PC-9 (cell line): Measurements from ENCODE around the gene CRTC3. TPM values are rescaled to one million over a fixed set of nuclear protein-coding genes. Genes with fewer than 3 reads are reported as not detected.
"Not testable (repeated sequence)": the region's sequence is repeated elsewhere in the genome, so short reads cannot be mapped to it uniquely, and the experiment has no call there.

ENCODE experiments used
- BruUV-seq: library from RNA; stranded (reverse); fragments of 400-500 nt; replicated peaks from 2 replicates; lab custom pipeline; 2021; lab: Mats Ljungman, UMichigan
- CTCF ChIA-PET: fragments of 300-600 bp; sonication (Branson Sonifier 250); formaldehyde crosslinking; loops from one replicate; lab custom pipeline; 2022; ENCODE audit warnings: antibody characterized with exemption; lab: Charles Lee
- POLR2A ChIA-PET: fragments of 300-600 bp; sonication (Branson Sonifier 250); formaldehyde crosslinking; loops from one replicate; lab custom pipeline; 2022; ENCODE audit warnings: antibody characterized with exemption; ENCODE audit not compliant: unreplicated experiment; lab: Charles Lee
- DNase-seq, 2 experiments: peaks; one replicate each; pipeline versions ENCODE4 v3.0.0 to v3.0.0-alpha.2; 2015 to 2022; ENCODE audit warnings: mixed read lengths in 1 of 2
- H2AFZ ChIP-seq: fragments of 200-600 bp; sonication (generic); 2 replicates; pipeline ENCODE4 v1.8.1; 2017; ENCODE audit warnings: antibody characterized with exemption
- H3F3A ChIP-seq: fragments of 200-600 bp; sonication (generic); 2 replicates; pipeline ENCODE4 v1.8.1; 2017; ENCODE audit warnings: antibody characterized with exemption, mild to moderate bottlenecking, low read depth; ENCODE audit not compliant: insufficient read depth
- H3K27ac ChIP-seq: fragments of 200-600 bp; sonication (generic); 2 replicates; pipeline ENCODE4 v1.6.1; 2016; ENCODE audit warnings: mixed run types
- H3K27me3 ChIP-seq: fragments of 200-600 bp; sonication (generic); 2 replicates; pipeline ENCODE4 v1.6.1; 2016; ENCODE audit warnings: low read depth, mixed run types; ENCODE audit not compliant: insufficient read depth
- H3K36me3 ChIP-seq: fragments of 200-600 bp; sonication (generic); 2 replicates; pipeline ENCODE4 v1.6.1; 2016; ENCODE audit warnings: low read depth, mixed run types
- H3K4me1 ChIP-seq: fragments of 200-600 bp; sonication (generic); replicated peaks from 2 replicates; pipeline ENCODE4 v1.6.1; 2016; ENCODE audit warnings: mixed run types; ENCODE audit not compliant: insufficient read depth
- H3K4me2 ChIP-seq: fragments of 200-600 bp; sonication (generic); 2 replicates; pipeline ENCODE4 v1.6.1; 2017; ENCODE audit warnings: mixed run types
- H3K4me3 ChIP-seq: fragments of 200-600 bp; sonication (generic); 2 replicates; pipeline ENCODE4 v1.6.1; 2016; ENCODE audit warnings: mixed run types
- H3K79me2 ChIP-seq: fragments of 200-600 bp; sonication (generic); 2 replicates; pipeline ENCODE4 v1.6.1; 2017; ENCODE audit warnings: low read depth, mixed run types
- H3K9me2 ChIP-seq: fragments of 200-600 bp; sonication (generic); 2 replicates; pipeline ENCODE4 v1.8.1; 2017; ENCODE audit warnings: mild to moderate bottlenecking; ENCODE audit not compliant: insufficient read depth
- H3K9me3 ChIP-seq: fragments of 200-600 bp; sonication (generic); 2 replicates; pipeline ENCODE4 v1.8.1; 2016; ENCODE audit warnings: low read depth; ENCODE audit not compliant: insufficient read depth
- H4K20me1 ChIP-seq: fragments of 200-600 bp; sonication (generic); 2 replicates; pipeline ENCODE4 v1.8.1; 2017; ENCODE audit not compliant: insufficient read depth
- CTCF ChIP-seq: fragments of 200-600 bp; sonication (generic); conservative IDR thresholded peaks from 2 replicates; pipeline ENCODE4 v1.6.1; 2017; ENCODE audit warnings: mixed run types, antibody characterized with exemption, mild to moderate bottlenecking, moderate library complexity
- EZH2 ChIP-seq: fragments of 200-600 bp; sonication (generic); IDR thresholded peaks from 2 replicates; pipeline ENCODE4 v1.8.0; 2017; ENCODE audit warnings: antibody characterized with exemption, low read depth
- intact Hi-C: fragments of 100-400 bp; cut with micrococcal nuclease; formaldehyde crosslinking; loops from one replicate; pipeline ENCODE4 v1.10.0; 2022; ENCODE audit not compliant: unreplicated experiment
- total RNA-seq: library from RNA; stranded (reverse); gene quantifications from 2 replicates; pipeline ENCODE4 v1.2.3, GENCODE V29; 2021

The CRTC3 gene
- total RNA-seq, 1 experiment from 2014 or later = 18.6 TPM

GRCh38 chr15:90671216-90671615 lies 141.5 kb downstream of the CRTC3 start:
- no peak overlapping the region for H2AFZ ChIP-seq
- H3K4me1 ChIP-seq = peaks cover 20% of the 10 kb centered on the region
- no peaks in the 10 kb centered on the region for H3K9me2 ChIP-seq
- TF ChIP-seq CTCF = no peak
- TF ChIP-seq EZH2 = no peak
- intact Hi-C loops = no loop called here
- H3K27ac ChIP-seq = no peak overlapping the region
- BruUV-seq = no TSS peak
- DNase-seq = no peak
- CTCF ChIA-PET = no interaction called here
- H3K79me2 ChIP-seq = no peaks in the 10 kb centered on the region
- no peak overlapping the region for H3K4me3 ChIP-seq
- H3K4me2 ChIP-seq = no peak overlapping the region
- no peaks in the 10 kb centered on the region for H3K27me3 ChIP-seq
- no peaks in the 10 kb centered on the region for H3K36me3 ChIP-seq
- no peaks in the 10 kb centered on the region for H4K20me1 ChIP-seq
- peaks cover 13% of the 10 kb centered on the region; the same call in 1 of the 2 replicates for H3F3A ChIP-seq
- H3K9me3 ChIP-seq = no peaks in the 10 kb centered on the region
- POLR2A ChIA-PET = no interaction called here

DNA sequence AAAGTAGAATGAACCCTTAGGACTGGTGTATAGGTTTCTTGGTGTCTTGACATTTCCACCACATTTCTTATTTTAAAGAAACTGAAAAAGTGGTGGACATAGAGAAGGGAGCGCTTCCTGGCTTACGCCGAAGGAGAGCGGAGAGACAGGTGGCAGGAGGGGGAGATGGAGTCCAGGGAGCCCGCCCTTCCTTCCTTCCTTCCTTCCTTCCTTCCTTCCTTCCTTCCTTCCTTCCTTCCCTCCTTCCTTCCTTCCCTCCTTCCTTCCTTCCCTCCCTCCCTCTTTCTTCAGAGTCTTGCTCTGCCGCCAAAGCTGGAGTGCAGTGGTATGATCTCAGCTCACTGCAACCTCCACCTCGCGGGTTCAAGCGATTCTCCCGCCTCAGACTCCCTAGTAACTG lies 143.6 kb downstream of the CRTC3 start:
- H3K4me2 ChIP-seq, H3F3A ChIP-seq, CTCF ChIA-PET, H3K9me3 ChIP-seq, H3K4me1 ChIP-seq, H2AFZ ChIP-seq, H3K4me3 ChIP-seq, H3K9me2 ChIP-seq, DNase-seq, H4K20me1 ChIP-seq, intact Hi-C loops, POLR2A ChIA-PET, H3K79me2 ChIP-seq, H3K27me3 ChIP-seq, BruUV-seq, H3K27ac ChIP-seq, H3K36me3 ChIP-seq: not testable (repeated sequence)

DNA sequence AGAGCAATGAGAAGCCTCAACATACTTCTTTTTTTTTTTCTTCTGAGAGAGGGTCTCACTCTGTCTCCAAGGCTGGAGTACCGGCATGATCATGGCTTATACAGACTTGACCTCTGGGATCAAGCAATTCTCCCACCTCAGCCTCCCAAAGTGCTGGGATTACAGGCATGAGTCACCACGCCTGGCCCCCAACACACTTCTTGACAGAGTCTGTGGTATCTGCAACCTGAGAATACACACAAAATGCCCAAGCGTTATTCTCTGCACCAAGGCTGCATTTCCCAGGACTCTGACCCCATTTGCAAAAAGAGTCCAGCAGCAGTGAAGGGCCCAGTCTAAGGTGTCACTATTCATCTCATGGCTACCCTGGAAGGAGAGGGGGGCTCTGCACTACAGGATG lies 144.8 kb downstream of the CRTC3 start:
- TF ChIP-seq CTCF (no peak), EZH2 (no peak)
- peaks cover 6% of the 10 kb centered on the region; the same call in 1 of the 2 replicates for H3F3A ChIP-seq
- POLR2A ChIA-PET = no interaction called here
- CTCF ChIA-PET = no interaction called here
- no peaks in the 10 kb centered on the region for H3K4me1 ChIP-seq
- H3K9me2 ChIP-seq = no peaks in the 10 kb centered on the region
- H2AFZ ChIP-seq = no peak overlapping the region
- H3K9me3 ChIP-seq = no peaks in the 10 kb centered on the region
- H3K27me3 ChIP-seq = no peaks in the 10 kb centered on the region
- BruUV-seq = no TSS peak
- DNase-seq = no peak
- no peak overlapping the region for H3K4me2 ChIP-seq
- H4K20me1 ChIP-seq = no peaks in the 10 kb centered on the region
- no peaks in the 10 kb centered on the region for H3K36me3 ChIP-seq
- H3K79me2 ChIP-seq = no peaks in the 10 kb centered on the region
- intact Hi-C loops = no loop called here
- no peak overlapping the region for H3K4me3 ChIP-seq
- H3K27ac ChIP-seq = no peak overlapping the region

- Histone ChIP-seq H3K36me3 (no peaks in the 10 kb centered on the region), H4K20me1 (no peaks in the 10 kb centered on the region), H3K9me2 (no peaks in the 10 kb centered on the region), H3K27me3 (no peaks in the 10 kb centered on the region), H3K4me1 (peaks cover 7% of the 10 kb centered on the region), H3K4me3 (no peak overlapping the region), H2AFZ (no peak overlapping the region), H3F3A (peaks cover 15% of the 10 kb centered on the region; the same call in 1 of the 2 replicates), H3K79me2 (no peaks in the 10 kb centered on the region), H3K27ac (no peak overlapping the region), H3K9me3 (no peaks in the 10 kb centered on the region), H3K4me2 (no peak overlapping the region)
- DNase-seq = no peak
- ChIA-PET POLR2A (no interaction called here), CTCF (no interaction called here)
- intact Hi-C loops = no loop called here
- TF ChIP-seq EZH2 (no peak), CTCF (no peak)
- no TSS peak for BruUV-seq
Observed at GRCh38 chr15:90675464-90675863, 145.7 kb downstream of the CRTC3 start.
